ENCODE data around the gene KRTAP4-2.
"Not testable (repeated sequence)": the region's sequence is repeated elsewhere in the genome, so short reads cannot be mapped to it uniquely, and the experiment has no call there.

Gene KRTAP4-2

DNA sequence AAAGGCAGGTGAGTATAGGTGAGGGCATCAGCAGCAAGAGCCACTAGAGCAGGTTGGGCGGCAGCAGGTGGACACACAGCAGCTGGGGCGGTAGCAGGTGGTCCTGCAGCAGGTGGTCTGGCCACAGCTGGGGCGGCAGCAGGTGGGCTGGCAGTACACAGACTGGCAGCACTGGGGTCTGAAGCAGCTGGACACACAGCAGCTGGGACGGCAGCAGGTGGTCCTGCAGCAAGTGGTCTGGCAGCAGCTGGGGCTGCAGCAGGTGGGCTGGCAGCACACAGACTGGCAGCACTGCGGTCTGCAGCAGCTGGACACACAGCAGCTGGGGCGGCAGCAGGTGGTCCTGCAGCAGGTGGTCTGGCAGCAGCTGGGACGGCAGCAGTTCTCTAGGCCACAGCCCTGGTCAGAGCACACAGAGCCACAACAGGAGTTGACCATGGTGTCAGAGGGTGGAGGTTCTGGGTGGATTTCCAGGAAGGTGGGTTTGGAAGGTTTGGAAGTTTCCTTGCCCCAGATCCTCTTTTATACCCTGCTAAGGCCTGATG is at the start of gene KRTAP4-2:
TSS of gene KRTAP4-2 (minus strand) at position 495 of the 545 bp plus-strand sequence. CDS start at position 438, 57 bp downstream.
- DNase-seq = no peak

- DNase-seq = not testable (repeated sequence)
These were observed 48.6 kb upstream of the KRTAP4-2 start, which contains the start of gene KRTAP9-2 for GRCh38 chr17:41226598-41227095. Gene KRTAP9-2, plus strand, starts transcription at chr17:41226648. Its CDS starts 7 bp downstream, at chr17:41226655.

- no peak for DNase-seq
These were observed 48.0 kb upstream of the KRTAP4-2 start for GRCh38 chr17:41226051-41226450.

DNA sequence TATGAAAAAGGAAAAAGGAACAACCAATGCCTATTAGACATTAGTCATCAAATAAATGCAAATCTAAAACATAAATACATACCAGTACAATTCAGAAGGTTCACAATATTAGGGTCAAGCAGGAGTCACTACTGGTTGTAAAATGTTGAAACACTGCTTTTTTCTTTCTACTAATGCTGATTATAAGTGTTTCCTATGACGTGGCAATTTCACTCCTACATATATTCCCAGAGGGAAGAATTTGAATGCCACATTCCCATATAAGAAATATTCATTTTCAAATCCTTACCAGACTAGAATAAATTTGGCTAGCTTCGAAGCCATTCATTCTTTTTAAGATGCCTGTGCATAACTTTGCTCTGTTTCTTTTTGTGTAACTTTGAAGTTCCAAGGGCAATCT is 45.8 kb upstream of the KRTAP4-2 start:
- no peak for DNase-seq

DNA sequence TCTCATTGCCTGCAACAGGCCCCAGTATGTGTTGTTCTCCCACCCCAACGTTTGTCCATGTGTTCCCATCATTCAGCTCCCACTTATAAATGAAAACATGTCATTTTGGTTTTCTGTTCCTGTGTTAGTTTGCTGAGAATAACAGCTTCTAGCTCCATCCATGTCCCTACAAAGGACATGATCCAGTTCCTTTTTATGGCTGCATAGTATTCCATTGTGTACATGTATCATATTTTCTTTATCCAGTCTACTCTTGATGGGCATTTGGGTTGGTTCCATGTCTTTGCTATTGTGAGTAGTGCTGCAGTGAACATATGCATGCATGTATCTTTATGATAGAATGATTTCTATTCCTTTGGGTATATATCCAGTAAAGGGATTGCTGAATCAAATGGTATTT is 37.7 kb upstream of the KRTAP4-2 start:
- DNase-seq = no peak

DNA sequence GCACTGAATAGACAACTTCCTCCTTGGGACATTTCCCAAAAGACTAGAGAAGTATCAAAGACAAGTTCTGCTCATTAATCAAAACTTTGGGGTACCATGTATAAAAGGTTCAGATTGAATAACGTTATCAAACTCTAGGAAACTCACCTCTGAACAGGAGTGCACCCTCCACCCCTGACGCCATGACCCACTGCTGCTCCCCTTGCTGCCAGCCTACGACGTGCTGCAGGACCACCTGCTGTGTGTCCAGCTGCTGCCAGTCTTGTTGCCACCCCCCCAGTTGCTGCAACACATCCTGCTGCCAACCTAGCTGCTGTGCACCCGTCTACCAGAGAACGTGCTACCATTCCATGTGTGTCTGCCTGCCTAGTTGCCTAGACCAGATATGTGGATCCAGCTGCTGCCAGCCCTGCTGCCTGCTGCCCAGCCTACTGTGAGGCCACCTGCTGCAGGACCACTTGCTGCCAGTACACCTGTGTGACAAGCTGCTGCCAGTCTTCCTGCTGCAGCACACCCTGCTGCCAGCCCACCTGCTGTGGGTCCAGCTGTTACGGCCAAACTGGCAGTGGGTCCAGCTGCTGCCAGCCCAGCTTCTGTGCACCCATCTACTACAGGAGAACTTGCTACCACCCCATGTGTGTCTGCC is 34.6 kb upstream of the KRTAP4-2 start:
- DNase-seq = peak in 1 of 2 experiments; percentile 8

DNA sequence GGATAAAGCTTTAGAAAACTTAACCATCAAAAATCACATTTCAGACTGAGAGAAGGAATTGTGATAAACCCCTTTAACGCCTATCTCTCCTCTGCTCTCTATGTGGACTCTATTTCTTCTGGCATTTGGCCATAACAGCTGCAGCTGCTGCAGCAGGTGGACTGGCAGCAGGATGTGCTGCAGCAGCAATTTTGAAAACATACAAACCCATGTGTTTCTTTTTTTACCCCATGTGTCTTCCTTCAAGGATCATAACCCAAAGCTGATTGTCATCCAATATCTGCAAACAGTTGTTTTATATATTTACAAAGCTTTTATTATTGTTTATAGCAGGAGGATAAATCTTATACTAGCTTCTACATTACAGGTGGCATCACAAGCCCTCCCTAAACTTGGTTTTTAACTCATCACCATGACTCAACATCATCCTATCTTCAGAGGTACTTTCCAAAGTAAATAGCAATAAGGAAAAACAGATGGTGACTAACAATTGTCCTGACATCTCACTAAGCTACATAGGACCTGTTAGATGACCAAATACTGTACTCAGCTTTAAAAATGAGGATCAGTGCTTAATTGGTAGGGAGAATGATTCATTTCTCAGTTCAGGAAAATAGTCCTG is 33.9 kb upstream of the KRTAP4-2 start:
- no peak for DNase-seq

GRCh38 chr17:41199421-41200078 is 21.5 kb upstream of the KRTAP4-2 start:
- DNase-seq = no peak

GRCh38 chr17:41196068-41196467 is 18.0 kb upstream of the KRTAP4-2 start:
- DNase-seq = no peak

DNA sequence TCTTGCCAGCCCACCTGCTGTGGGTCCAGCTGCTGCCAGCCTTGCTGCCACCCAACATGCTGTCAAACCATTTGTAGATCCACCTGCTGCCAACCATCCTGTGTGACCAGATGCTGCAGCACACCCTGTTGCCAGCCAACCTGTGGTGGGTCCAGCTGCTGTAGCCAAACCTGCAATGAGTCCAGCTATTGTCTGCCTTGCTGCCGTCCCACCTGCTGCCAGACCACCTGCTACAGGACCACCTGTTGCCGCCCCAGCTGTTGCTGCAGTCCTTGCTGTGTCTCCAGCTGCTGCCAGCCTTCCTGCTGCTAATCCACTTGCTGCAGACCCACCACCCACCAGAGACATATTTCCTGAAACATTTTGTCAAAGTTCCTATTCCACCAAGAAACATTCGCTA is 12.3 kb upstream of the KRTAP4-2 start:
- DNase-seq = no peak

- not testable (repeated sequence) for DNase-seq
These were observed 11.9 kb upstream of the KRTAP4-2 start, which contains the start of gene KRTAP9-1 for GRCh38 chr17:41189837-41190318. Gene KRTAP9-1, plus strand, starts transcription at chr17:41189887. Its CDS starts 0 bp downstream, at chr17:41189887.

DNA sequence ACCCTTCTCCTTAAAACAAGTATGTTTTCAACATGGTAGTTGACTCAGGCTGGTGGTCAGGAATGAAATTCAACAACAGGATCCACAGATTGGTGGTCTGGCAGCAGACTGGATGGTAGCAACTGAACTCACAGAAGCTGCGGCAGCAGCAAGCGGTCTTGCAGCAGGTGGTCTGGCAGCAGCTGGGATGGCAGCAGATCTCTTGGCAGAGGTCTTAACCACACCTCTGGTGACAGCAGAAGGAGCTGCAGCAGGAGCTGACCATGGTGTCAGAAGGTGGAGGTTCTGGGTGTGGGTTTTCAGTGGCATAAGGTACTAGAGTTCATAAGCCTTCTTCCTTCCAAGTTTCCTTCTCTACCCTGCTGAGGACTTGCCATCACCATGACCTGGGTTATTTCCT is 8.9 kb upstream of the KRTAP4-2 start:
- no peak for DNase-seq

DNA sequence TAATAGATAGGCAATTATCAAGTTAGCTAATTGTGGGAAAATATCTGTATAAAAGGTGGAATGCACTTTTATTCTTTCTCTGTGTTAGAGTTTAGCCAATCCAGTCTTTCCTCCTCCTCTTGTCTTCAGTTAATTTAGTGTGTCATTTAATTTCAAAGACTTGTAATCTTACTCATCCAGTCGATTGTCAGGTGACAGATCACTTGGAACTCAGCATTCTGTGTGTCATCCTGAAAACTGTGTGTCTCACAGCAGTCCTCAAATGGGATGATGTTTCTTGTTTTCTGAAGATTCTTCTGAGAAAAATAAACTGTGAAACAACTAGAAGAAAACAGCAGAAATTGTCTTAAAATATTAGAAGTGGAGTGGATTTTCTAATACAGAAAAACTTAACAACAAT is 7.0 kb upstream of the KRTAP4-2 start:
- no peak for DNase-seq

- DNase-seq = no peak
These were observed 6.5 kb upstream of the KRTAP4-2 start, which contains the start of gene KRTAP4-1 for GRCh38 chr17:41184480-41184961. Gene KRTAP4-1, minus strand, starts transcription at chr17:41184911. Its CDS starts 57 bp downstream, at chr17:41184854.

- no peak for DNase-seq
These were observed 1.0 kb upstream of the KRTAP4-2 start for GRCh38 chr17:41178843-41179616.

GRCh38 chr17:41178341-41178740 is 320 bp upstream of the KRTAP4-2 start:
- no peak for DNase-seq

- no peak for DNase-seq
These were observed 1.2 kb downstream of the KRTAP4-2 start for GRCh38 chr17:41176744-41177387.

GRCh38 chr17:41171886-41172285 is 6.1 kb downstream of the KRTAP4-2 start:
- DNase-seq = no peak

DNA sequence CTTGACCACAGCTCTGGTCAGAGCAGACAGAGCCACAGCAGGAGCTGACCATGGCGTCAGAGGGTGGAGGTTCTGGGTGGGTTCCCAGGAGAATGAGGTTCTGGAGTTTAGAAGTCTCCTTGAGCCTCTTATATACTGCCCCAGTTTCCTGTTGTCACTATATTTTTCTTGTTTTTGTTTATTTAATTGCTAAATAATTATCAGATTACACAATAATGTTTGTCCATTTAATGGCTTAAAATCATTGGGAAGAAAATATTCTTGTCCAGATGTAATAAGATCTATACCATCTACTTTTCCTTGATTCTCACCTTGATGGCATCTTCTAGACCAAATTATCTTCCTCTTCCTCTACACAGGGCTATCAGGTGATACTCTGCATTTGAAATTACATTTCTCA is 9.9 kb downstream of the KRTAP4-2 start, which contains the start of gene KRTAP4-3:
TSS of gene KRTAP4-3 (minus strand) at position 101 of the 400 bp plus-strand sequence. CDS start at position 52, 49 bp downstream.
- no peak for DNase-seq

- DNase-seq = no peak
These were observed 10.5 kb downstream of the KRTAP4-2 start for GRCh38 chr17:41167561-41167960.

DNA sequence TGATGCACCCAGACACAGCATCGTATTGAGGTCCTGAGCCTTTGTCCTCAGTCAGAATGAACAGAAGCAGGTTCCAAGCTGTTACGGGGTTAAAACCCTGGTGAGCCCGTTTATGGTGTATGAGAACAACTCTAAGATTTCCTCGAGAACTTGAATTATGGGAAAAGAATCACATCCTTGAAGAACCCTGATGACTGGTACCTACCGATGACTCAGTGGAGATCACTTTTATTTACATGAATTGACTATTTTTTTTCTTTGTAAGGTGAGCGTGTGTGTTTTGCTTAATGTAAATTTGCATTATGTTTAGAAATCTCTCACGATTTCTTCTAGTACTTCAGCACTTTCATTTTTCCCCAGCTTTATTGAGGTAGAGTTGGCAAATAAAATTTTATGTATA is 14.2 kb downstream of the KRTAP4-2 start:
- DNase-seq = no peak

All from NCI-H524 (cell line).